Muscle of leg (tissue), 11 donors: Measurements from ENCODE around the gene SLU7. TPM values are rescaled to one million over a fixed set of nuclear protein-coding genes. Genes with fewer than 3 reads are reported as not detected.

Experiments used
- DNase-seq: peaks from one replicate; pipeline ENCODE4 v3.0.0; 2013
- H3K27ac ChIP-seq: one replicate; pipeline ENCODE4 v1.5.1; 2013; ENCODE audit warnings: mild to moderate bottlenecking, low read length, control low read depth
- H3K27me3 ChIP-seq: one replicate; pipeline ENCODE4 v1.6.1; 2013; ENCODE audit warnings: low read length; ENCODE audit not compliant: control insufficient read depth, insufficient read depth
- H3K36me3 ChIP-seq: one replicate; pipeline ENCODE4 v1.6.1; 2013; ENCODE audit warnings: low read length; ENCODE audit not compliant: control insufficient read depth, insufficient read depth
- H3K4me1 ChIP-seq: one replicate; pipeline ENCODE4 v1.6.1; 2013; ENCODE audit warnings: low read length; ENCODE audit not compliant: control insufficient read depth, insufficient read depth
- H3K4me3 ChIP-seq: one replicate; pipeline ENCODE4 v1.5.1; 2013; ENCODE audit warnings: low read length, control low read depth
- H3K9me3 ChIP-seq: replicated peaks from 2 replicates; pipeline ENCODE4 v1.6.1; 2013; ENCODE audit warnings: low read depth, low read length; ENCODE audit not compliant: control insufficient read depth
- WGBS: methylation state at CpG from one replicate; pipeline ENCODE4 v1.1.5; 2013; ENCODE audit warnings: missing lambda C conversion rate; ENCODE audit not compliant: insufficient coverage; 5-methylcytosine and 5-hydroxymethylcytosine counted together
- polyA plus RNA-seq, 8 donors: library from polyadenylated mRNA; unstranded; fragments of 120-200 nt; gene quantifications; one replicate each; pipeline versions ENCODE4 v1.2.1 to v1.2.3, GENCODE V29; 2013; ENCODE audit warnings: inconsistent platforms in 1 of 8, low replicate concordance in 1 of 8; ENCODE audit not compliant: insufficient read length in 8 of 8, insufficient read depth in 1 of 8
- total RNA-seq: library from RNA; stranded (reverse); fragments of 120-200 nt; gene quantifications from one replicate; pipeline ENCODE4 v1.2.4, GENCODE V29; 2013

SLU7 gene
- total and polyA plus RNA-seq, 9 donors, result 28.3 to 49.3 (median 37.1) TPM

DNA sequence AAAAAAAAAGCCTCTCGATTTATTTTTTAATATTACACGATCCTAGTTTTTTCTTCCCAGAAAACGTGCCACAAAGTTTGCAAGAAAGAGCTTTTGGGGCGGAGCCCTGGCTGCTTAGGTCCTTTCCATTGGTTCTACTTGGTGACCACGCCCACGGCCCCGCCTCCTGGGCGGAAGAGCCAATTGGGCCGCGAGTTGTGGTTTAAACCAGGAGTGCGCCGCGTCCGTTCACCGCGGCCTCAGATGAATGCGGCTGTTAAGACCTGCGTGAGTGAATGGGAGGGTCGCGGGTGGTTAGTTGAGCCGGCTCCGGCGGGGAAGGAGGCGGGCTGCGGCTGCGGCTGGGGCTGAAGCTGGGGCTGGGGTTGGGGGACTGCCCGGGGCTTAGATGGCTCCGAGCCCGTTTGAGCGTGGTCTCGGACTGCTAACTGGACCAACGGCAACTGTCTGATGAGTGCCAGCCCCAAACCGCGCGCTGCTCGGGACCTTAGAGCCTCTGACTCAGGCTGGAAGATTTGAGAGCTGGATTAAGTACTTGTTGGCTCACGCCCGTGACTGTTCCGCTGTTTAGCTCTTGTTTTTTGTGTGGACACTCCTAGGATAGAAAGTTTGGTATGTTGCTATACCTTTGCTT, 2.9 kb upstream of the SLU7 start, which contains the start of gene PTTG1:
PTTG1 (plus strand) TSS at position 231 of the 634 bp plus-strand sequence. CDS start 458 bp downstream, outside the sequence.
- 1% methylated on average over 31 of the region's 39 CpGs for WGBS

DNA sequence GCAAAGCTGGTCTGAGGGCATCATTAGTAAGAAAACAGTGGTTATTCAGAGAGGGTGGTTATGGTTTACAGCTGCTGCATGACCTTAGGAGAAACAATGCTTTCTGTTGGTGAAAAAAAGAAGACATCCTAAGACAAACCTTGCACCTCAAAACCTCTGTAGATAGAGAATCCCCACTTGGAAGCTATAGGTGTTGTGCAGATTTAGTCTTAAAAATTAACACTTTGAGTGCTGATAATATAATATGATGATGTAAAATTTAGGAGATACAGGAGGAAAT, 1.4 kb upstream of the SLU7 start:
- H3K27me3 ChIP-seq, result no peaks in the 10 kb centered on the region
- no peak for DNase-seq
- H3K9me3 ChIP-seq, result no peaks in the 10 kb centered on the region
- H3K4me3 ChIP-seq, result no peak overlapping the region
- peaks cover 17% of the 10 kb centered on the region for H3K4me1 ChIP-seq
- peaks cover 2% of the 10 kb centered on the region for H3K36me3 ChIP-seq
- peak overlapping the region; percentile 96 for H3K27ac ChIP-seq

More for the DNA sequence above, 2.9 kb upstream of the SLU7 start, which contains the start of gene PTTG1:
- H3K27me3 ChIP-seq, result no peaks in the 10 kb centered on the region
- peak; percentile 99 for DNase-seq
- peaks cover 2% of the 10 kb centered on the region for H3K36me3 ChIP-seq
- no peaks in the 10 kb centered on the region for H3K9me3 ChIP-seq
- H3K4me1 ChIP-seq, result peaks cover 17% of the 10 kb centered on the region
- peak within 1 kb of the TSS; percentile 71 for H3K4me3 ChIP-seq
- H3K27ac ChIP-seq, result peak within 1 kb of the TSS; percentile 84

DNA sequence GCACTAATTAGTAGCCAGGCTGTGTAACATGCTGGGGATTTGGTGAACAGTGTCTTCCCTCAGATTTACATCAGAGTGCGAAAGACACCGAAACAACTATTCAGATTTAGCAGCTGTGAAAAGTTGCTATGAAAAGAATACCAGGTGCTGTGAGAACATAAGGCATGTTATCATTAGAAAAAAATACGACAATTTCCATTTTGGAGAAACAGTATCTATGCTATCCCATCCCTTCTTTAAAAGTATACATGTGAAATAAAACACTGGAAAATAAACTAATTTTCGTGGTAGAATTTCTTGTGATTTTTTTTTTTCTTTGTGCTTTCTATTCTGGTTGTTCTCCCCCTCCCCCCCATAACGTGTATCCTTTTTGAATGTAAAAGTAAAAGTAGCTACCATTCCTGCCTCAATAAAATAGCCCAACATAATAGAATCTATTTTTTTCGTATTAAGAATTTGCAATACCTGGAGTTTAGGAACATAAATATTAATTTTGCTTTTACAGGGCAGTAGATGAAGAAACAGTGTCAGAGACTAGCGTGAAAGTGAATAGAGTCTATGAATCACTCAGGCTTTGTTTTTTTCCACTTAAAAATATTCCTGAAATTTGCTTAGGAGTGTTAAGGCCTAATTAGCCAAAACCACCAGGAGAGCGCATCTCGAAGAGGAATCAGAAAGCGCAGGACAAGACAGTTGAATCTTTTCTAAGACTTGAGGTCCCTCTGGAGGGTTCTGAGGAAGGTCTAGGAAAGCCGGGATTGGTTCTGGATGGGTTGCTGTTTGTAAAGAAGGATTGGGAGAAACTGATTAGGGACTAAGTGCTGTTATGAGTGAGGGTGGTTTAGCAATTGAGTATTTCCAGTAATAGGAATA, 813 bp upstream of the SLU7 start:
- Histone ChIP-seq H3K4me3 (peak overlapping the region; percentile 70), H3K36me3 (peaks cover 5% of the 10 kb centered on the region), H3K27me3 (no peaks in the 10 kb centered on the region), H3K27ac (peak overlapping the region; percentile 96), H3K9me3 (no peaks in the 10 kb centered on the region), H3K4me1 (peaks cover 17% of the 10 kb centered on the region)
- no peak for DNase-seq
- 93% methylated on average over 4 of the region's 11 CpGs for WGBS

DNA sequence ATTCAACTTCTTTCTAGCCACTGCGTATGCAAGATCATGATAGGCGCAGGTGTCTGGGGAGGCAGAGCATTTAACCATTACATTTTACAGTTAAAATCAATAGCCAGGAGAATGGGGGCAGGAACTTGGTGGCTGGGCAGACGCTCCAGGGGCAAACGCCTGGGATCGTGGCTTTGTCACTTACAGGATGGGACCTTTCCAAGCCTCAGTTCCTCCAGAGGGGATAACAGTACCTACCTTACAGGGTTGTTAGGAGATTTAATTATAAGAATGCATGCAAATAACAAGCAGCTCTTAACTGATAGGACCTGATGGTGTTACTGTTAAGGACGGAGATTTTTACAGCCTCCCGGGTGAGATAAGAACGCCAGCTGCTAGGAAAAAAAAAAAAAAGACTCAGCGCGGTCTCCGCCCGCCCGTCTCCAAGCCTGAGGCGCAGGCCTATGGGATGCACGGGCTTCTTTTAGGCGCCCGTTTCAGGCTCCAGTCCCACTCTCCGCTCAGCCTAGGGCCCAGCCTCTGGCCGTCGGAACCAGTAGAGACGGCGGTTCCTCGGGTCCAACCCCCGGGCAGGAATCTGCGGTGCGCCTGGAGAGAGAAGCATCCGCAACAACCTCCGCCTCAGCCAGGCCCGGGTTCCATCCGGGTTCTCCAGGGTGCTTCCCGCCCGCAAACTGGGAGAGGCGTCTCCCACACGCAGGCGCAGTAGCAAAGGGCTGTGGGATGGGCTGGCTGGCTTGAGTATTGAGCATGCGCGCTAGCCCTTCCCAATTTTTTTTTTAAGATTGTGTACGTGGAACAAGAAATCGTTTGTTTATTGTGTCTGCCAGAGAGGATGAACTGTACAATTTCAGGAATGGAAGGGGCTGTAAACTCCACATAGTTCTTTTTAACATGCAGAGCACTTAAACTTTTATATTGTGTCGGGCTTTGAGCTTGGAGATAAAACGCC, 19.2 kb downstream of the SLU7 start, which contains the start of gene FAM200C:
FAM200C (minus strand) TSS at position 653 of the 952 bp plus-strand sequence. CDS start 4,564 bp downstream, outside the sequence.
- H3K9me3 ChIP-seq, result no peaks in the 10 kb centered on the region
- peak within 1 kb of the TSS; percentile 83 for H3K4me3 ChIP-seq
- H3K27me3 ChIP-seq, result no peaks in the 10 kb centered on the region
- WGBS, result under 1% methylated on average over 32 of the region's 41 CpGs
- H3K36me3 ChIP-seq, result peaks cover 25% of the 10 kb centered on the region
- H3K27ac ChIP-seq, result peak within 1 kb of the TSS; percentile 96
- peak; percentile 97 for DNase-seq
- H3K4me1 ChIP-seq, result peaks cover 9% of the 10 kb centered on the region

DNA sequence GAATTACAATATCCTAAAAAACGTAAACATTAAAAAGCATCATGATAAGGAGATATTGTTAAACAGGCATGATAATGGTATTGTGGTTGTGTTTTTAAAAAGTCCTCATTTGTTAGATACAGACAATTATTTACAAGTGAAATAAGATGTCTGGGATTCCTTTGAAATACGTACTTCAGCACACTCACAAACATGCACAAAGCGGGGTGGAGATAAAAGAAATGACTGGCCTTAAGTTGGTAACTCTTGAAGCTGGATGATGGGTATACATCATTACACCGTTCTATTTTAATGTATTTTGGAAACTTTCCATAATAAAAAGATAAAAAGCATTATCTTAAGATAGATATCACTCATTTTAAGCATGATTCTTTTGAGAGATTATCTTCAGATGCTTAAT, 20.1 kb downstream of the SLU7 start:
- Histone ChIP-seq H3K36me3 (peaks cover 18% of the 10 kb centered on the region), H3K9me3 (no peaks in the 10 kb centered on the region), H3K4me1 (peaks cover 9% of the 10 kb centered on the region), H3K27ac (peak overlapping the region; percentile 13), H3K27me3 (no peaks in the 10 kb centered on the region), H3K4me3 (peak overlapping the region; percentile 83)
- no peak for DNase-seq
- no CpG with 5 or more reads among the region's 4 CpGs for WGBS

DNA sequence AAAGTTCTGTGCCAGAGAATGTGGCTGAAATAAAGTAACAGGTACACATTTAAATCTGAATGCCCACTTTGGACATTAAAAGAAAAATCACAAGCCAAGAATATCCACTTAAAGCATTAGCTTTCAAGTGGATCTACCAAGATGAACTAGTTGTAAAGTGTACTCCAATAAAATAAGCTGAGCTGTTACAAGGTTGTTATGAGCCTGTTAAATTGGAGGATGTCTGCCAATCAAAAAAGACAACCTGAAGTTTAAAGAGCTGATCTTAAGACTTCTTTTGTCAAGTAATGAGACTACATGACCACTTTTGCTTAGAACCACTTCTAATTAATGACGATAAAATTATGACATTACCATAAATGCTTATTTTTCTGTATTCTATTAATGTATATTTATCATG, 21.4 kb downstream of the SLU7 start:
- H3K9me3 ChIP-seq, result no peaks in the 10 kb centered on the region
- no peaks in the 10 kb centered on the region for H3K27me3 ChIP-seq
- DNase-seq, result no peak
- WGBS, result no CpG with 5 or more reads among the region's 1 CpG
- H3K4me1 ChIP-seq, result peaks cover 9% of the 10 kb centered on the region
- no peak overlapping the region for H3K27ac ChIP-seq
- no peak overlapping the region for H3K4me3 ChIP-seq
- peaks cover 9% of the 10 kb centered on the region for H3K36me3 ChIP-seq

DNA sequence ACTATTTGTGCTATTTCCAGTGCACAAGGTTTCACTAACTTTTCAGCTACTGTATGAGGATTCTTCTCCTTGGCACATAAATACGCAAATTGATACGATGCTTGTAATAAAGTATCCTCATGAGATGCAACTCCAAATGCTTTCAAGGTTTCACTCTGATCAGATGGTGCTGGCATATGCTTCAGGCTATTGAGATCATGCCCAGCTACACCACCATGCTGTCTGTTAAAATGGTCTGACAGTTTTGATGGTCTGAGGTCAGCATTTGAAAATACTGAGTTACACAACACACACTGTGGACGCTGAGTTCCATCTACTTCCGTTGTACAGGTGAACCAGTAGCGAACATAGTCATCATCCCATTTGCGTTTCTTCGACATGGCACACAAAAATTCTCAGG, 23.8 kb downstream of the SLU7 start:
- WGBS, result no CpG with 5 or more reads among the region's 7 CpGs
- H3K4me1 ChIP-seq, result peaks cover 7% of the 10 kb centered on the region

DNA sequence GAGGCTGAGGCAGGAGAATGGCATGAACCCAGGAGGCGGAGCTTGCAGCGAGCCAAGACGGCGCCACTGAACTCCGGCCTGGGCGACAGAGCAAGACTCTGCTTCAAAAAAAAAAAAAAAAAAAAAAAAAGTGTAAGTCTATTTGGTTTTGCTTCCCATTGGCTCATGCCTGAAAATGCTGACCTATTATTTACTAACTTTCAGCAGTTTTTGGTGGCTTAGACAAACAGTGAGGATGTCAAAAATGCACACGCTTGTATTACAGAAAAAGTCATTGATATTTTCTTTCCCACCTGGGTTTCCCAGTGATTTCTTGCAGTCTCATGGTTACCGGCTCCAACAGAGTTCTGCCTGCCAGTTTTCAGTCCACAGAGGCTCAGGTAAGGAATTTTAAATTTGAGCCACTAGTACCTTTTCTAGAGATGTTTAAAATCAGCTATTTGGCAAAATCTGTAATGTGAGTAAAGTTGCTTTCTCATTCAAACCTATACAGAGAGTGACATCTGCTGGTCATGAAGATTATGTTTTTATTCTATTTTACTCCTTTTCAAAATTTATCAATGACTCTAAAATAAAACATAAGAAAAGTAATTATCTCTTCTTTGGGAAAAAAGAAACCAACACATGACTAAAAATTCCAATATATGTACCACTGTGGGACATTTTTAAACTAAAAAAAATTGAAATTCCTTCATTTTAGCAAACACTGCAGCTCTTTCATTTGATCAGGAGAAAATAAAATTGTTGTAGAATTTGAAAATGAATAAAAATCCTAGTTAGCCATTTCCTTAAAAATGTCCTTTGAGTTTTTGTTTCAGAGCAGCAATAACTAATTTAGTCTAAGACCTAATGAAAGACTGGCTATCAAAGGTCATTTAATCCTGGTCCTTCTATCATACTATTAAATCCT, 27.8 kb downstream of the SLU7 start:
- WGBS, result no CpG with 5 or more reads among the region's 8 CpGs
- Histone ChIP-seq H3K4me1 (no peaks in the 10 kb centered on the region), H3K4me3 (no peak overlapping the region), H3K27me3 (no peaks in the 10 kb centered on the region), H3K36me3 (peaks cover 7% of the 10 kb centered on the region), H3K27ac (no peak overlapping the region), H3K9me3 (peaks cover 10% of the 10 kb centered on the region)
- peak; percentile 68 for DNase-seq

More for the DNA sequence above, 23.8 kb downstream of the SLU7 start:
- no peak for DNase-seq
- no peak overlapping the region for H3K27ac ChIP-seq
- peaks cover 7% of the 10 kb centered on the region for H3K36me3 ChIP-seq
- H3K4me3 ChIP-seq, result no peak overlapping the region
- no peaks in the 10 kb centered on the region for H3K9me3 ChIP-seq
- no peaks in the 10 kb centered on the region for H3K27me3 ChIP-seq

DNA sequence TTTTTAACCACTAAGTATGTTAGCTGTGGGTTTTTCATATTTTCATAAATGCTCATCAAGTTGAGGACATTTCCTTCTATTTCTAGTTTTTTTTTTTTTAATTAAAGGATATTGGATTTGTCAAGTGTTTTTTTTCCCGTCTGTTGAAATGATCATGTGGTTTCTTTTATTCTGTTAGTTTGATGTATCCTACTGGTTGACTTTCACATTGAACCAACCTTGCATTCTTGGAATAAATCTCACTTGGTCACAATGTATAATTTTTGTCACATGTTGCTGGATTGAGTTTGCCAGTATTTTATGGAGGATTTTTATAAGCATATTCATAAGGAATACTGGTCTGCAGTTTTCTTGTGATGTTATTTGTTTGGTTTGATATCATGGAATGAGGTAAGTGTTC, 31.4 kb downstream of the SLU7 start:
- no peak for DNase-seq
- H3K4me3 ChIP-seq, result no peak overlapping the region
- peaks cover 10% of the 10 kb centered on the region for H3K9me3 ChIP-seq
- H3K36me3 ChIP-seq, result peaks cover 2% of the 10 kb centered on the region
- no CpG with 5 or more reads among the region's 1 CpG for WGBS
- no peaks in the 10 kb centered on the region for H3K27me3 ChIP-seq
- H3K4me1 ChIP-seq, result peaks cover 7% of the 10 kb centered on the region
- H3K27ac ChIP-seq, result no peak overlapping the region
